Suppressor macrophage treated with lipopolysaccharide for 1 hour (primary cell): ENCODE data around the gene NEMP2.
A peak's percentile ranks its signal among the peaks of the same experiment; 100 is the strongest.

Source experiments
- DNase-seq, 3 donors: peaks; one replicate each; pipeline ENCODE4 v3.0.0-alpha.2; 2020 to 2022

NEMP2 gene

DNA sequence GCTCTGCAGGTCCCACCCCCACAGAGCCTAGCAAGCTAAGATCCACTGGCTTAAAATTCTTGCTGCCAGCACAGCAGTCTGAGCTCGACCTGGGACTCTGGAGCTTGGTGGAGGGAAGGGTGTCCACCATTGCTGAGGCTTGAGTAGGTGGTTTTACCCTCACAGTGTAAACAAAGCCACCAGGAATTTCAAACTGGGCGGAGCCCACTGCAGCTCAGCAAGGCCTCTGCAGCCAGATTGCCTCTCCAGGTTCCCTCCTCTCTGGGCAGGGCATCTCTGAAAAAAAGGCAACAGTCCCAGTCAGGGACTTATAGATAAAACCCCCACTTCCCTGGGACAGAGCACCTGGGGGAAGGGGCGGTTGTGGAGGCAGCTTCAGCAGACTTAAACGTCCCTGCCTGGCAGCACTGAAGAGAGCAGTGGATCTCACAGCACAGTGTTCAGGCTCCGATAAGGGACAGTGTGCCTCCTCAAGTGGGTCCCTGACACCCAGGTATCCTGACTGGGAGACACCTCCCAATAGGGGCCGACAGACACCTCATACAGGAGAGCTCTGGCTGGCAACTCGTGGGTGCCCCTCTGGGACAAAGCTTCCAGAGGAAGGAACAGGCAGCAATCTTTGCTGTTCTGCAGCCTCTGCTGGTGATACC lies 20.0 kb upstream of the NEMP2 start:
- no peak for DNase-seq

- DNase-seq: no peak
Measured at GRCh38 chr2:190553254-190553653, 18.7 kb upstream of the NEMP2 start.

DNA sequence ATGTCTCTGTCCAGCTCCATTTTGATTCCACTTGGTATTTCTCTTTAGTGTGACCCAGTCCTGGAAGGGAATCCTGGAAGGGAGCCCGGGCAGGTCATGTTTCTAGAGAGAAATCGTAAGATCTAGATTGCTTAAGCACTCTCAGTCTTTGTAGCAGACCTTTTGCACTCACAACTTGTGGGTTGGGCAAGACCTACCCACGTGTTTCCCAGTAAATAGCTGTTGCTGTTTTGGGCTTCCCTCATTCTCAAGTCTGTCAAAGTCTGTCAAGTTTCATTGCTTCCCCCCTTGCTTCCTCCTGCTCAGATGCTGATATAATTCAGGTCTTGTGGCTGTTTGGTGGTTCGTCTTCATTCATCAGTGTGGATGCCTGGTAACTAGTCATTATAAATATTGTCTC lies 17.4 kb upstream of the NEMP2 start:
- peak; percentile 59 to 66 (median 60) for DNase-seq

DNA sequence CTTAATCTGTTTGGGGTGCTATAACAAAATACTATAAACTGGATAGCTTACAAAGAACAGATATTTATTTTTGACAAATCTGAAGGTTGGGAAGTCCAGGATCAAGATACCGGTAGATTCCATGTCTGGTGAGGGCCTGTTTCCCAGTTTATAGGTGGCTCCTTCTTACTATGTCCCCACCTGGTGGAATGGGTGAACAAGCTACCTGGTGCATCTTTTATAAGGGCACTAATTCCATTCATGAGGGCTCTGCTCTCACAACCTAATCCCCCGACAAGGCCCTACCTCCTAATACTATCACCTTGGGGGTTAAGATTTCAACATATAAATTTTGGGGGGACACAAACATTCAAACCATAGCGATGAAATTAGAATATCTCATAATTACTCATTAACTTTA lies 15.6 kb upstream of the NEMP2 start:
- no peak for DNase-seq

DNA sequence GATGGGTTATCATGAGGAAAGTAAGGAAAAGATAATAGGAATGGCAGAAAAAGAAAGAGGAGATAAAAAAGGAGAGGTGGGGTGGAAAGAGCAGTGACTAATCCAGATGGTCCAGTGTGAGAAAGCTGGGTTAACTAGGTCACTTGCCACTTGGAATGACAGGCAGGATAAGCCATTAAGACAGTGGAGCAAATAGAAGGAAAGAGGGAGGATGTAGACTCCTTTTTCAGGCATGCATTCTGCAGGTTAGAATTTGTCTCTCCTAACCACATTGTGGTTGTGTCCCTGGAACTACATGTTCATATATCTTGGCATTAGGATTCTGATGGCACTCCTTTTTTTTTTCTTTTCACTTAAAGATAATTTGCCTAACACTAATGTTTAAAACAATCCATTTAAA lies 13.4 kb upstream of the NEMP2 start:
- no peak for DNase-seq

- no peak for DNase-seq
Measured at GRCh38 chr2:190546734-190547133, 12.2 kb upstream of the NEMP2 start.

- no peak for DNase-seq
Measured at GRCh38 chr2:190545555-190546385, 11.2 kb upstream of the NEMP2 start.

- DNase-seq: no peak
Measured at GRCh38 chr2:190545093-190545492, 10.6 kb upstream of the NEMP2 start.

GRCh38 chr2:190540048-190540447 lies 5.5 kb upstream of the NEMP2 start:
- DNase-seq: no peak

- no peak for DNase-seq
Measured at GRCh38 chr2:190538201-190538600, 3.7 kb upstream of the NEMP2 start.

GRCh38 chr2:190537765-190538164 lies 3.2 kb upstream of the NEMP2 start:
- DNase-seq: no peak

- no peak for DNase-seq
Measured at GRCh38 chr2:190535586-190535985, 1.1 kb upstream of the NEMP2 start.

GRCh38 chr2:190535121-190535439 lies 558 bp upstream of the NEMP2 start:
- no peak for DNase-seq

- DNase-seq: no peak
Measured at GRCh38 chr2:190533968-190534309, 583 bp downstream of the NEMP2 start.

DNA sequence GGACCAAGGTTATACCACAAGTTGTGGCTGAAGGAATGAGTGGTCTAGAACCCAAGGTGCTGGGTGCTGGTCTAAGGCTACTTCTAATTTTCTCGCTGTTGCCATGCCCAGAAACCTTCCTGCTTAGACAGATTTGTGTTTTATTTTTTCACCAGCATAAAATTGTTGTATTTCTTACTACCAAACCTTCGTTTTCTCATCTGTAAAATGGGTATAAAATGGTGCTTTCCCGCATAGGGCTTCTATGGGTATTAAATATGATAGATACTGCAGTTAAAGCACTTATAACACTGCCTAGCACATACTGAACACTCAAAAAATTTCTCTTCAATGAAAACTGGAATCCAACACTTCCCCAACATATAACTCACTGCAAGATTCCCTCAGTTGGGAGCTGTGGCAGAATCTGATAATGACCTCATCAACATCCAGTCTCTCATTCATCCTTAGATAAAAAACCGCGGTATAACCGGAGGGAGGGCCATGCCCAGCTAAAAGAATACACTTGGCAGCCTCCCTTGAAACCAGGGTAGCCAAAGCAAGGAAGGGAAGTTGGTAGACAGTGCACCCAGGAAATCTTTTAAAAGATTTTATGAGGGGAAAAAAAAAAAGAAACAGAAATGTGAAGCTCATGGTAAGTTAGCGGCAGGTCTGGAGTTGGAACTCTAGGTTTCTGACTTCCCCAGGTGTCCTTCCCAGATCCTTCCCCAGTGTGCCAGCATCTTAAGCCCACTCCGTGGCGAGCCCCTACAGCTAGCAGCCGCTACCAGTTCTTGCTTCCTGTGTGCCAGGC lies 1.2 kb downstream of the NEMP2 start:
- peak in 1 of 3 donors; percentile 30 for DNase-seq

- no peak for DNase-seq
Measured at GRCh38 chr2:190532581-190532980, 1.9 kb downstream of the NEMP2 start.

DNA sequence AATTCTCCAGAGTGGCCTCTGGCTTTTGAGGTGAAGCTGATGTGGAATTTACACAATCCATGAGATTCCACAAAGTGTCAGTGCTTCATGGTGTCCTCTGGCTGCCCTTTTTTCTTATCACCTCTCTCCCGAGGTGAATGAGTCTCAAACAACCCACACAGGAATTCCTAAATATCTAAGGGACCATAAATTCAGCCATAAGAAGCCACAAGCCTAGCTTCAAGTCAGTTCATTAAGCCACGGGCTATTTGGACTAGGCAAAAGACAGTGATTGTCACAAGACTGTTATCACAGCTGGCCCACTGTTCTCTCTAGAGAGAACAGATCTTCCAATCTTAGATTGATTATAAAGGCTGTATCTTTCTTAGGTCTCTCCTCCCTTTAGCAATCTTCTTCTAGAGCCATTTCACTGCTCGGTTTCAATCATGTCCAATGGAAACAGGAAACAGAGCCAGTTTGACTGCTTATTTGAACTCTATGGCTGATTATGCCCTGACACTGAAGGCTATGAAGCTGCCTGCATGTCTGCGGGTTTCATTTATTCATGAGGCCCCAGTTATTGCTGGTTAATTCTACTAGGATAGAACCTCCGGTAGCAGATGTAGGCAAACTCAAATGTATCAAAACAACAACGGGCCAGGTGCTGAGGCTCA lies 4.1 kb downstream of the NEMP2 start:
- no peak for DNase-seq

DNA sequence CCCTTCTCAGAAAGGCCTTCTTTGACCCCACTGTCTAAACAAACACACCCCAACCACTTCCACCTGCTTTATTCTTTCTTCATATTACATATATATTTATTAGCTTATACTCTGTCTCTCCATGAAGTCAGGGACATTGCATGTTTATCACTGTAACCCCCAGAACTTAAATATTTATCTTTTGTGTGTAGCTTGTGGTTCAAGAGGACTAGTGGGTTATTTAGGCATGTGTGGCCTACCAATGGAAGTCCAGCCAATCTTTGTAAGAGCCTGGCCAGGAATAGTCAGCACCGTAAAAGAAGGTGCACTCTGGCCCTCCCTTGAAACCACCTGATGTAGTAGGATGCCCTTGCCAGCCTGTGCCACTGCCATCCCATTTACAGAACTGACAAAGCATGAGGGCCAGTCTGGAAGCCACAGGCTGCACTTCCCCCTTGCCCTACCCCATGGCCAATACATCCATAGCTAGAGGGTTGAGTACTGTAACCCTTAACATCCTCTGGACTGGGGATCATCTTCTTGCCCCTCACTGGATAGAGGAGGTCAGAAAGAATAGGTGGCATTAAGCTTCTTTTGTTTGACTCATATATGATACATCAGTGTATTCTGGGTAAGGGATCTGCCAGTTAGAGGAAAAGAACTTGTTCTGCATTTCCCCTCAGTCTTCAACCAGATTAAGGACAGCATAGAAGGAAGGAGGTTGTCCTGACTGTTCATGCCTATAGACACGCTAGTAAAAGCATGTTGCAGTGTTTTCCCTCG lies 4.9 kb downstream of the NEMP2 start:
- DNase-seq: peak; percentile 37 to 64 (median 54)

- peak; percentile 55 to 62 (median 56) for DNase-seq
Measured at GRCh38 chr2:190528521-190529001, 6.0 kb downstream of the NEMP2 start.

GRCh38 chr2:190527918-190528317 lies 6.6 kb downstream of the NEMP2 start:
- no peak for DNase-seq

DNA sequence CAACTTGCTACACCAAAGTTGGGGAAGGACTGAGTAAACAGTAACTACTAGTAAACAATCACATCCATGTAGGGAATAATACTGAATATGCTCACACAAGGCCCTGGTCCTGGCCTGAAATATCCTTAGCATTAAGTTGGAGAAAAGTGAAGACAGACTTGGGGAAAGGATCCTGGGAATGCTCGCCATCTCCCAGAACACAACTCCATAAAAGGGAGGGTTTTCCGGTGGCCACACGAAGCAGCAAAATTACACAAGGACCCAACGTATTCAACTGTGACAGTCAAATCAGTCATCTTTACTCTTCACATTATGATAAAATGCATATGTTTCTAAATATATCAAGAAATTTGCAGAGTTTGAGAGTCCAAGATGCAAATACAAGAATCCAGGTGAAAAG lies 7.3 kb downstream of the NEMP2 start:
- no peak for DNase-seq

- peak; percentile 40 to 67 (median 63) for DNase-seq
Measured at GRCh38 chr2:190526105-190526750, 8.3 kb downstream of the NEMP2 start.
